OCI-LY1 (cell line): ENCODE data around the gene TMEM252.

Experiments used
- H2AFZ ChIP-seq: fragments of 200-600 bp; sonication (generic), shearing (Covaris generic); 2 replicates; pipeline ENCODE4 v1.6.0; 2014; ENCODE audit warnings: antibody characterized with exemption, mild to moderate bottlenecking, low read length
- H3F3A ChIP-seq: fragments of 200-600 bp; sonication (generic), shearing (Covaris generic); 2 replicates; pipeline ENCODE4 v1.6.0; 2014; ENCODE audit warnings: mild to moderate bottlenecking, antibody characterized with exemption, low read length, moderate library complexity; ENCODE audit not compliant: insufficient read depth
- H3K27ac ChIP-seq: fragments of 200-600 bp; sonication (generic); 2 replicates; pipeline ENCODE4 v1.5.1; 2014; ENCODE audit warnings: low read length, mixed run types, mild to moderate bottlenecking, low read depth; ENCODE audit not compliant: poor library complexity, severe bottlenecking
- H3K27me3 ChIP-seq: fragments of 200-600 bp; sonication (generic); 2 replicates; pipeline ENCODE4 v1.6.0; 2014; ENCODE audit warnings: antibody characterized with exemption, mild to moderate bottlenecking, low read length, moderate library complexity; ENCODE audit not compliant: insufficient read depth
- H3K36me3 ChIP-seq: fragments of 200-600 bp; sonication (generic); 2 replicates; pipeline ENCODE4 v1.6.1; 2014; ENCODE audit warnings: mild to moderate bottlenecking, antibody characterized with exemption, low read length, moderate library complexity, mixed read lengths; ENCODE audit not compliant: insufficient read depth
- H3K4me1 ChIP-seq: fragments of 200-600 bp; sonication (generic); 2 replicates; pipeline ENCODE4 v1.5.1; 2014; ENCODE audit warnings: mild to moderate bottlenecking, low read length, moderate library complexity; ENCODE audit not compliant: insufficient read depth, severe bottlenecking
- H3K4me2 ChIP-seq: fragments of 200-600 bp; sonication (generic), shearing (Covaris generic); 2 replicates; pipeline ENCODE4 v1.6.1; 2014; ENCODE audit warnings: low read length
- H3K4me3 ChIP-seq: fragments of 200-600 bp; sonication (generic); 2 replicates; pipeline ENCODE4 v1.5.1; 2014; ENCODE audit warnings: low read length, low read depth, mild to moderate bottlenecking, mixed read lengths; ENCODE audit not compliant: poor library complexity, severe bottlenecking
- H3K79me2 ChIP-seq: fragments of 200-600 bp; shearing (Covaris generic); 2 replicates; pipeline ENCODE4 v1.6.1; 2016; ENCODE audit warnings: mixed run types, low read length, mixed read lengths; ENCODE audit not compliant: insufficient read depth
- H3K9ac ChIP-seq: fragments of 200-600 bp; sonication (generic), shearing (Covaris generic); 2 replicates; pipeline ENCODE4 v1.6.1; 2014; ENCODE audit warnings: mild to moderate bottlenecking, low read length, mixed read lengths
- H3K9me2 ChIP-seq: fragments of 200-600 bp; sonication (generic), shearing (Covaris generic); 2 replicates; pipeline ENCODE4 v1.6.1; 2014; ENCODE audit warnings: low read depth, mild to moderate bottlenecking, low read length, mixed read lengths
- H3K9me3 ChIP-seq: fragments of 200-600 bp; shearing (Covaris generic); 2 replicates; pipeline ENCODE4 v1.6.1; 2014; ENCODE audit warnings: low read length, mixed read lengths
- H4K20me1 ChIP-seq: fragments of 200-600 bp; sonication (generic), shearing (Covaris generic); 2 replicates; pipeline ENCODE4 v1.6.0; 2016; ENCODE audit warnings: mild to moderate bottlenecking, low read length; ENCODE audit not compliant: insufficient read depth
- CTCF ChIP-seq: fragments of 200-600 bp; sonication (generic), shearing (Covaris generic); IDR thresholded peaks from 2 replicates; pipeline ENCODE4 v1.5.1; 2017; ENCODE audit warnings: mild to moderate bottlenecking, antibody characterized with exemption, low read length, moderate library complexity, mixed read lengths
- EZH2 ChIP-seq: fragments of 200-600 bp; sonication (generic), shearing (Covaris generic); IDR thresholded peaks from 2 replicates; pipeline ENCODE4 v1.8.0; 2017; ENCODE audit warnings: borderline replicate concordance, mixed run types, mild to moderate bottlenecking, antibody characterized with exemption, low read length, moderate library complexity, mixed read lengths

TMEM252 gene

GRCh38 chr9:68522131-68522530, 18.6 kb downstream of the TMEM252 start:
- Histone ChIP-seq H3K27ac (no peak overlapping the region), H3K9me3 (peaks cover 6% of the 10 kb centered on the region; the same call in 1 of the 2 replicates), H3K36me3 (no peaks in the 10 kb centered on the region), H3K27me3 (no peaks in the 10 kb centered on the region), H3K9ac (no peak overlapping the region), H3K9me2 (no peaks in the 10 kb centered on the region), H3K4me3 (no peak overlapping the region), H2AFZ (no peak overlapping the region), H3K4me2 (no peak overlapping the region), H3F3A (no peaks in the 10 kb centered on the region), H4K20me1 (no peaks in the 10 kb centered on the region), H3K79me2 (no peaks in the 10 kb centered on the region), H3K4me1 (no peaks in the 10 kb centered on the region)
- TF ChIP-seq EZH2: no peak
- no peak for TF ChIP-seq CTCF

- no peaks in the 10 kb centered on the region for H4K20me1 ChIP-seq
- no peaks in the 10 kb centered on the region for H3K9me2 ChIP-seq
- H3K4me3 ChIP-seq: no peak overlapping the region
- H3K9ac ChIP-seq: no peak overlapping the region
- no peaks in the 10 kb centered on the region for H3F3A ChIP-seq
- no peak for TF ChIP-seq CTCF
- no peak for TF ChIP-seq EZH2
- peaks cover 6% of the 10 kb centered on the region; the same call in 1 of the 2 replicates for H3K9me3 ChIP-seq
- H3K4me2 ChIP-seq: no peak overlapping the region
- no peak overlapping the region for H2AFZ ChIP-seq
- no peak overlapping the region for H3K27ac ChIP-seq
- H3K4me1 ChIP-seq: no peaks in the 10 kb centered on the region
- H3K79me2 ChIP-seq: no peaks in the 10 kb centered on the region
- H3K36me3 ChIP-seq: no peaks in the 10 kb centered on the region
- no peaks in the 10 kb centered on the region for H3K27me3 ChIP-seq
These were observed 25.2 kb downstream of the TMEM252 start for GRCh38 chr9:68515326-68516017.

GRCh38 chr9:68513981-68514380, 26.7 kb downstream of the TMEM252 start:
- no peaks in the 10 kb centered on the region for H3K36me3 ChIP-seq
- H2AFZ ChIP-seq: no peak overlapping the region
- no peaks in the 10 kb centered on the region for H3K4me1 ChIP-seq
- no peak overlapping the region for H3K4me3 ChIP-seq
- H3F3A ChIP-seq: no peaks in the 10 kb centered on the region
- no peak overlapping the region for H3K9ac ChIP-seq
- H3K9me2 ChIP-seq: no peaks in the 10 kb centered on the region
- H3K9me3 ChIP-seq: peaks cover 6% of the 10 kb centered on the region; the same call in 1 of the 2 replicates
- H3K27me3 ChIP-seq: no peaks in the 10 kb centered on the region
- no peak overlapping the region for H3K4me2 ChIP-seq
- no peak overlapping the region for H3K27ac ChIP-seq
- TF ChIP-seq CTCF (no peak), EZH2 (no peak)
- H4K20me1 ChIP-seq: no peaks in the 10 kb centered on the region
- no peaks in the 10 kb centered on the region for H3K79me2 ChIP-seq
